ENCODE results near the gene CTTNBP2.
A peak's percentile ranks its signal among the peaks of the same experiment; 100 is the strongest.
"Not testable (repeated sequence)": the region's sequence is repeated elsewhere in the genome, so short reads cannot be mapped to it uniquely, and the experiment has no call there.

The CTTNBP2 gene

GRCh38 chr7:117728890-117729624, 144.2 kb downstream of the CTTNBP2 start:
- DNase-seq = no peak

- DNase-seq = no peak
Measured at GRCh38 chr7:117724898-117725297, 148.3 kb downstream of the CTTNBP2 start.

DNA sequence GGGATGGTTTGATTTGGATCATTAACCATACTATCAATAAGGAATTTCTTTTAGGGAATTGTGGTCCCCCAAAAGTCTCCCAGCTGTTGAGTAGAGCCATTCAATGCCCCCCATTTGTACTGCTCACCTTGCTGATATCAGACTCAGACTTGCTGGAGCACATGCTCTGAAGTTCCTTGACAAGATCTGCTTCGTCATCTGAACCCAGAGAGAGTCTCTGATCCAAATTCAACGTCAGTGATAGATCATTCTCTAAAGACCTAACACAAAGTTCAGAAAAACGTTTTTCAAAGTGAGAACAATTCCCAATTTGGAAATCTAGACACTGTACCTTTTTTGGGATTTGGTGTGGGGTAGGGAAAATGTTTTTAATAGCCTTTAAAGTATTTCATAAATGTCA, 153.9 kb downstream of the CTTNBP2 start:
- DNase-seq = no peak

GRCh38 chr7:117718116-117718835, 155.0 kb downstream of the CTTNBP2 start:
- no peak for DNase-seq

- no peak for DNase-seq
Measured at GRCh38 chr7:117717357-117717756, 155.9 kb downstream of the CTTNBP2 start.

DNA sequence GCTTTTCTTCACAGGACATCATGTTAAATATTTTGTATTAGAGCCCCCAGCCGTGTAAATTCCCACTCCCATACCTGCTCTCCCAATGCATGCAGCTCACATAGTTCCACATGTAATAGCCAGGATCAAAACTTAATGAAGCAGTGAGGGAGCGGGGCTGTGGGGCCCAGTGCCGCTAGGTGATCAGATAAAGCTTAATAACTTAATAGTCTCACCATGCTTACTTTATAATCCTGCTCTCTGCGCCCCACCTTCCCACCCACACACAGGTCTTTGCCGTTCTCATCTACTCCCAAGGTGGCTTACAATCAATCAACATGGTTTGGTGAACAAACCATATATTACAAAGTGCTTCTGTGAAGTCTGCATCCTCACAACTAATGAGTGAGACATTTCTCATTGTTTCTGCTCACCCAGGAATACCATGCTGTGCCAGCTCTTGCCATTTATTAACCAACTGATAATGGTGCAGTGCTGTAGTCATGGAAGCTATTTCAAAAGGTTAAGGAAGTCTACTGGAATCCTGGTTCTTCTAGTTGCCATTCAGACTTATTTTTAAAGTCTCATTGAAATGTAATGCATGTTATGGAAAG, 156.4 kb downstream of the CTTNBP2 start:
- no peak for DNase-seq

DNA sequence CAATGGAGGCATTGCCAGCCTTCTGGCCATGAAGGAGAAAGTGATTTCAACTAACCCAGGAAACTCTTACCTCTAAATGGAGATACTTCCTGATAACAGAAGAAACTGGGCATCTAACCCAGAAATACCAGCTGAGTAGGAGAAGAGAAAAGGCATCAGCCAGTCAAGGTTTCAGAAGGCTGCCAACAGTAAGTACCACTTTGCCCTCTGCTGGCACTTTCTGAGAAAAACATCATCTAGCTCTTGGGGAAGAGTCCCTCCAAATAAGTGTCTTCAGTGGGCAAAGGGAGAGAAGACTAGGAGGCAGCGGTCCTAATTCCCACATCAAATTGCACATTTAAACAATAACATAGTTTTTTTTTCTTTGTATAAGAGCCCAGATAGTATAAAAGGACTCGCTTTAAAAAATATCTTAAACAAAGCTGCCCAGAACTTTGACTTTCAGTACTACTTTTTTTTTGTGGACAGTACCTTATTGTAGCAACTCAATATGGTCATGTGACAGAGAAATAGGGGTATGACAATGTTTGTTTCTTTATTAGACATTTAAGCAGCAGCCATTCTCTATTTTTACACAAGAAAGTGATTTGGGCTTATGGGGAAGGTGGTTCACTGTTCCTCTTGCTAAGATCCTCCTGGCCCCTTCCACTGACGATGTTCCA, 157.3 kb downstream of the CTTNBP2 start:
- DNase-seq = peak; percentile 41 to 73

- DNase-seq = no peak
Measured at GRCh38 chr7:117711556-117711955, 161.7 kb downstream of the CTTNBP2 start.

- DNase-seq = not testable (repeated sequence)
Measured at GRCh38 chr7:117708173-117708572, 165.1 kb downstream of the CTTNBP2 start.

- no peak for DNase-seq
Measured at GRCh38 chr7:117707080-117707479, 166.2 kb downstream of the CTTNBP2 start.

- DNase-seq = no peak
Measured at GRCh38 chr7:117706210-117706609, 167.0 kb downstream of the CTTNBP2 start.

- no peak for DNase-seq
Measured at GRCh38 chr7:117705630-117706029, 167.6 kb downstream of the CTTNBP2 start.

GRCh38 chr7:117704063-117704462, 169.2 kb downstream of the CTTNBP2 start:
- no peak for DNase-seq

DNA sequence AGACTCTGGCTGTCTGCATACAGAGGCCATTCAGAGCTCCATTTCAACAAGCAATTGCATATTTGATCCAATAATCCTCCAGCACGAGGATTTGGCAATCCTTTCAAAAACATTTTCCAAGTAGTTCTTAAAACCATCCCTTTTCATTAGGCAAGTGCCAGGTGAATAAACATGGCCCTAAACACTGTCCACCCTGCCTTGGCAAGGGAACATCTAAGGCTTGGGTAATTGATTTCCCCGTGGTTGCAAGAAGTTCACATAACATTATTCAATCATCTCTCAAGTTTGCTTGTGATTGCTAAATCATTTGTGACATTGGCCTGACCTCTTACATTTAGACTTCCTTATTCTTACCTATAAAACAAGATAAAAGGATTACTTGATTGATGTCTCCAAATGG, 175.2 kb downstream of the CTTNBP2 start:
- DNase-seq = no peak

- DNase-seq = no peak
Measured at GRCh38 chr7:117692338-117692737, 180.9 kb downstream of the CTTNBP2 start.

- DNase-seq = no peak
Measured at GRCh38 chr7:117690147-117690546, 183.1 kb downstream of the CTTNBP2 start.

- DNase-seq = no peak
Measured at GRCh38 chr7:117689406-117689805, 183.8 kb downstream of the CTTNBP2 start.

GRCh38 chr7:117688126-117688525, 185.1 kb downstream of the CTTNBP2 start:
- no peak for DNase-seq

- DNase-seq = no peak
Measured at GRCh38 chr7:117686311-117686935, 186.8 kb downstream of the CTTNBP2 start.

- no peak for DNase-seq
Measured at GRCh38 chr7:117685795-117686194, 187.4 kb downstream of the CTTNBP2 start.

DNA sequence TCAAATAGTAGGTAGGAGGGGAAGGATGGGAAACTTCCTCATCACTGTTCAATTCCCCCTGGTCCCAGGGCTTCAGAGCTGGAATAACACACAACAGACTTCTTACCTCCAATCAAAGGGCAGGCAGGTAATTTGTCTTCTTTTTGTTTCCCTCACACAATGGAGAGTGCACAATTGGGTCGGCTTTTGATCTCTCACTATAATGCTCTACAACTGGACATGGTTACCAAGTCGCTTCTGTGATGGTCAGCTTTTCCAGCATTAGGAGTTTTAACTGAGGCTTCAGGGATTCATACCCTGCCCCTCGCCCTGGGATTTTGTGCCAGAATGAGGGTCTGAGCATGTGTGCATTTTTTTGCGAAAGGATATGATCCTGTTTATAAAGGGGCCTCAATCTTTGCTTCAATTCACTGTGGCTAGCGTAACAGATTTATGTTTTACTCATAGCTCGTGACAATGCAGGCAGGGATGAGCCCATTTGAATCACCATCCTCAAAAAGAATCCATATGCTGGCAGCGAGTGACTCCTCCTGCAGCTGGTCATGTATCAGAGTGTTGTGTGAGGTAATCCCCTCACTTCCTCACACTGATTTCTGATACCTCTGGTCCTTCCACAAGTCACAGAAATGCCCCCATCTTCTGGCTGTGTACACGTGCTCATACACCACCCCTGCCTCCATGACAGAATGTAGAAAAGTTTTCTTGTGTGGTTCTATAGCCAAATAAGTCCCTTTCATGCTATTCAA, 189.6 kb downstream of the CTTNBP2 start:
- no peak for DNase-seq

DNA sequence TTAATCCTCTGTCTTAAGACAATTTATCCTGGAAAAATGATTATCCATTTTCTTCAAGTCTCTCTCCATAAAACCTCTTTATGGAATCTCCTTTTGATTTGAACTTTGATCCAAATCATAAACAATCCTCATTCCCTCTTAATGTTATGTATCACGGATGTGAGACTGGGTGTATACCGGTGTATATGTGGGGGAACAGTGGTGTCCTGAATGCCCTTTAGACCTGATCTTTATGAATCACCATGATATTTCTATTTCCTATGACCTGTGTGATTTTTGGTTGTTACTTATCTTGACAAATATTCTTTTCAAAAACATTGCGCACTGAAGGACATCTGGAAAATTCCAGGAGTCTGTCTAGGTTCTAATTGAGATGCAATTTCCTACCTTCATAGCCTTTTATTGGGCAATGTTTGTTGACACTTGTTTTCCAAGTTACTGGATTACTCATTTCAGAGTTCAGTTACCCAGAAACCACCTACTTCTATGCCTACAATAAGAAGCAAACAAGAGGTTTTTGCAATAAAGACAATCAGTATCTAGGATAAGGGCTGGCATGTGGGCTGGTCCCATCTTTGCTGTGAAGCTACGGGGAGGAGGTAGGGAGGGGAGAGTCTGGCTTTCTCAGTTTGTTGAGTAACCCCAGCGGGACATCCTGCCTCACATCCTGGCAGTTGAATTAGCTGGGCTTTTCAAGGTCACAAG, 190.4 kb downstream of the CTTNBP2 start:
- no peak for DNase-seq
